Adrenal gland (tissue), 12 donors: Measurements from ENCODE around the gene TOR1AIP1. TPM values are rescaled to one million over a fixed set of nuclear protein-coding genes. Genes with fewer than 3 reads are reported as not detected.

Source experiments
- DNase-seq, 7 donors: peaks; one replicate each; pipeline ENCODE4 v3.0.0-alpha.2; 2019 to 2020
- H3K27ac ChIP-seq, 5 donors: fragments of 200-600 bp; sonication (generic) in 4 of 5; 1 replicate in 3 of 5; 2 replicates in 2 of 5; pipeline versions ENCODE4 v1.5.1 to v1.8.0; 2016 to 2020; ENCODE audit warnings: mild to moderate bottlenecking in 1 of 5
- H3K27me3 ChIP-seq: fragments of 200-600 bp; 2 replicates; pipeline ENCODE4 v1.8.0; 2021
- H3K36me3 ChIP-seq, 2 donors: fragments of 200-600 bp; replicated peaks in 1 of 2; 1 replicate in 1 of 2; 2 replicates in 1 of 2; pipeline versions ENCODE4 v1.5.1 to v1.8.0; 2018 to 2022
- H3K4me1 ChIP-seq, 2 donors: fragments of 200-600 bp; replicated peaks in 1 of 2; 1 replicate in 1 of 2; 2 replicates in 1 of 2; pipeline versions ENCODE4 v1.5.1 to v1.8.0; 2018 to 2021
- H3K4me3 ChIP-seq, 4 donors: fragments of 200-600 bp; sonication (generic) in 3 of 4; one replicate each; pipeline ENCODE4 v1.5.1; 2016 to 2018
- H3K9me3 ChIP-seq, 3 donors: fragments of 200-600 bp; sonication (generic) in 1 of 3; replicated peaks in 1 of 3; 1 replicate in 2 of 3; 2 replicates in 1 of 3; pipeline versions ENCODE4 v1.5.1 to v1.8.0; 2016 to 2021
- POLR2A ChIP-seq, 2 donors: fragments of 450-650 bp; IDR thresholded peaks; one replicate each; pipeline ENCODE4 v1.6.1; 2017; ENCODE audit warnings: antibody characterized with exemption in 2 of 2, mild to moderate bottlenecking in 2 of 2, moderate library complexity in 1 of 2
- WGBS, 4 donors: extraction: QIAGEN DNeasy Blood & Tissue Kit in 2 of 4; methylation state at CpG; one replicate each; pipeline versions ENCODE4 v1.1.5 to v1.1.7; 2013 to 2017; 5-methylcytosine and 5-hydroxymethylcytosine counted together
- intact Hi-C, 2 donors: fragments of 100-400 bp; cut with DNase I; formaldehyde crosslinking; loops; one replicate each; pipeline versions ENCODE4 v1.14.1 to v1.15.0; 2022 to 2023
- polyA plus RNA-seq, 3 donors: library from polyadenylated mRNA; stranded (reverse); fragments of 200-250 nt in 2 of 3; fragments of 350-450 nt in 1 of 3; fragmentation: Illumina TruSeq in 1 of 3; extraction: RNeasy Lipid Tissue Mini Kit (QIAGEN cat#74804) in 1 of 3; gene quantifications; one replicate each; pipeline ENCODE4 v1.2.3, GENCODE V29; 2013 to 2014
- total RNA-seq, 9 donors: library from RNA; depleted of rRNA in 4 of 9; stranded (reverse); fragments of >200 nt in 4 of 9; fragments of 120-200 nt in 1 of 9; fragmentation: NEBNext Ultra II Directional in 1 of 9; extraction: Animal tissue kit (Norgen Biotek cat#: 25700) in 1 of 9; gene quantifications; one replicate each; pipeline versions ENCODE4 v1.1.0 to v1.2.4, GENCODE V29; 2013 to 2023
- TF ChIP-seq, protein P1 (sequence below), 6 experiments: fragments of 450-650 bp in 4 of 6; fragments of 200-600 bp in 2 of 6; sonication (generic) in 1 of 6; IDR thresholded peaks; 1 replicate in 5 of 6; 2 replicates in 1 of 6; pipeline versions ENCODE4 v1.5.1 to v1.8.0; 2016 to 2021; ENCODE audit warnings: antibody characterized with exemption in 6 of 6, mild to moderate bottlenecking in 2 of 6, moderate library complexity in 1 of 6
- donor health status: healthy with polysubstance abuse.
- donor health status: Bipolar disorder and iron deficiency.
- donor health status: DM: yes; HTN: yes; CAD: no.
- donor health status: DM: no; HTN: no; CAD: no.
- donor health status: DM: no; HTN: no; CAD: no.
- donor health status: DM: yes; HTN: yes; CAD: no.

Gene TOR1AIP1
- total and polyA plus RNA-seq, 12 donors = 22.5 to 99.6 (median 58.1) TPM

DNA sequence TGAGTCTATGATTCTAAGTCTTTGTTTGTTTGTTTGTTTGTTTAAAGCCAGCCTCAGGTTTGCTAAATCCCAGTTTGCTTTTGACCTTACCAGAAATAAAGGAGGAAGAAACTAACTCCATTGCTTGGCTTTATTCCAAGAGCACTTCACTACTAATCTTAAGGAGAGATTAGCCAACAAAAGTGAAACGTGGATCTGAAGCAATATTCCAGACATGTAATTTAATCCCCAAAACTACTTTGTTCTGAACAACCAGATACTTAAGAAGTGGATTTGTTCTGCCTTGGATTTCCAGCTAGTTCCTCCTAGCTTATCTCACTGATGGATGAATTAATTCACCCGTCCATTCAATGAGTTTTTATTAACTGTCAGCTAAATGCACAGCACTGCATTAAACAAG is 56.7 kb downstream of the TOR1AIP1 start:
- Histone ChIP-seq H3K27me3 (no peaks in the 10 kb centered on the region), H3K4me3 (no peak overlapping the region), H3K27ac (no peak overlapping the region), H3K4me1 (peaks cover 0 to 8% of the 10 kb centered on the region in 2 donors), H3K36me3 (no peaks in the 10 kb centered on the region), H3K9me3 (no peaks in the 10 kb centered on the region)
- intact Hi-C loops = no loop called here
- no peak for TF ChIP-seq POLR2A (IDR thresholded peaks at IDR 0.05)
- TF ChIP-seq, protein P1, sequence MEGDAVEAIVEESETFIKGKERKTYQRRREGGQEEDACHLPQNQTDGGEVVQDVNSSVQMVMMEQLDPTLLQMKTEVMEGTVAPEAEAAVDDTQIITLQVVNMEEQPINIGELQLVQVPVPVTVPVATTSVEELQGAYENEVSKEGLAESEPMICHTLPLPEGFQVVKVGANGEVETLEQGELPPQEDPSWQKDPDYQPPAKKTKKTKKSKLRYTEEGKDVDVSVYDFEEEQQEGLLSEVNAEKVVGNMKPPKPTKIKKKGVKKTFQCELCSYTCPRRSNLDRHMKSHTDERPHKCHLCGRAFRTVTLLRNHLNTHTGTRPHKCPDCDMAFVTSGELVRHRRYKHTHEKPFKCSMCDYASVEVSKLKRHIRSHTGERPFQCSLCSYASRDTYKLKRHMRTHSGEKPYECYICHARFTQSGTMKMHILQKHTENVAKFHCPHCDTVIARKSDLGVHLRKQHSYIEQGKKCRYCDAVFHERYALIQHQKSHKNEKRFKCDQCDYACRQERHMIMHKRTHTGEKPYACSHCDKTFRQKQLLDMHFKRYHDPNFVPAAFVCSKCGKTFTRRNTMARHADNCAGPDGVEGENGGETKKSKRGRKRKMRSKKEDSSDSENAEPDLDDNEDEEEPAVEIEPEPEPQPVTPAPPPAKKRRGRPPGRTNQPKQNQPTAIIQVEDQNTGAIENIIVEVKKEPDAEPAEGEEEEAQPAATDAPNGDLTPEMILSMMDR (IDR thresholded peaks at IDR 0.05) = no peak
- 21 to 33% (median 25%) methylated on average over 2 of the region's 2 CpGs for WGBS, 4 donors
- no peak for DNase-seq

DNA sequence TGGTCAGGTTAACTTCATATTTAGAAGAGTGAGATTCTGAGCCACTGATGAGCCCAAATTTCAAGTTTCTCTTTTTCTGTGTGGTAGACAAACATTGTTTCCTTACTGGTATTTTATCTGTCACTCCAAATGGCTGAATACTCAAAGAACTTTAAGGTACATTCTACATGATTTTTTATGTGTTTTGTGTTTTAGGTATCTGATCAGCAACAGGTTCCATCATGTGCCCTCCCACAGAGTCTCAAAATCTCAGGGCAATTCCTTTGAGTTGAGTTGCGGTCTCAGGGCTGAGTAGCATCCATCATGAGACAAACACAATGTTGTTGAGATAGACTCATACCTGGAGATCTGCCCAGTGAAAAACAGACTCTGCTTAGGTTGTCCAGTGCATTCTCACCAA is 57.9 kb downstream of the TOR1AIP1 start:
- WGBS, 4 donors = 88 to 100% (median 94%) methylated on average over 1 of the region's 1 CpG
- Histone ChIP-seq H3K27me3 (no peaks in the 10 kb centered on the region), H3K27ac (no peak overlapping the region)

DNA sequence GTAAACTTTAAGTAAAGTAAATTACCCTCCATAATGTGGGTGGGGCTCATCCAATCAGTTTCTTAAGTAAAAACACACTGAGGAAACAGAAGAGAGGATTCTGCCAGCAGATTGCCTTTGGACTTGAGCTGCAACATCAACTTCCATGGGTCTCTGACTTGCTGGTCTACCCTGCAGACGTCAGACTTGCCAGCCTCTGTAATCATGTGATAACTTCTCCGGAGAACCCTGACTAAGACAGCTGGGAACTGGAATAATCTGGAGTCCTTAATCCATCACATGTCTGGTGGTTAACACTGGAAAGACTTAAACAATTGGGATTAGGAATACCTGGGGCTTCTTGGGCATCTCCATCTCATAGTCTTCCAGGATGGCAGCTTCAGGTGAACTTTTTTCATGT is 59.4 kb downstream of the TOR1AIP1 start:
- 63 to 79% (median 69%) methylated on average over 2 of the region's 2 CpGs for WGBS, 4 donors
- no peaks in the 10 kb centered on the region for H3K9me3 ChIP-seq

More for the DNA sequence above, 57.9 kb downstream of the TOR1AIP1 start:
- no peak overlapping the region for H3K4me3 ChIP-seq
- no peaks in the 10 kb centered on the region for H3K9me3 ChIP-seq
- TF ChIP-seq, protein P1 (IDR thresholded peaks at IDR 0.05) = no peak
- TF ChIP-seq POLR2A (IDR thresholded peaks at IDR 0.05) = no peak
- H3K4me1 ChIP-seq = peaks cover 0 to 8% of the 10 kb centered on the region in 2 donors
- intact Hi-C loops = no loop called here
- H3K36me3 ChIP-seq = no peaks in the 10 kb centered on the region
- no peak for DNase-seq

DNA sequence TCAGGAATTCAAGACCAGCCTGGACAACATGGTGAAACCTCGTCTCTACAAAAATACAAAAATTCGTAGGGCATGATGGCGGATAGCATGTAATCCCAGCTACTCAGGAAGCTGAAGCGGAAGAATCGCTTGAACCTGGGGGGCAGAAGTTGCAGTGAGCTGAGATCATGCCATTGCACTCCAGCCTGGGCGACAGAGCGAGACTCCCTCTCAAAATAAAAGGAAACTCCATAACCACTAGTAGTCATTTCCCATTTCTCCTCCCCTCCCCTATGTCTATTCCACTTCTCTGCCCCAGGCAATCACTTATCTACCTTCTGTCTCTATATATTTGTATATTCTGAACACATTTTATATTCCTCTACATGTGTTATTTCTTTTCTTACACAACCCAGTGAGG is 68.6 kb downstream of the TOR1AIP1 start:
- H3K36me3 ChIP-seq = no peaks in the 10 kb centered on the region
- WGBS, 4 donors = 70 to 89% (median 81%) methylated on average over 7 of the region's 7 CpGs
- H3K27me3 ChIP-seq = no peaks in the 10 kb centered on the region
- H3K4me3 ChIP-seq = no peak overlapping the region
- intact Hi-C loops = loop anchor here in 1 of 2 donors (10.0 kb wide), 1 partner anchor 66 kb away; the partner anchor contains the start of gene TOR1AIP1
- H3K9me3 ChIP-seq = no peaks in the 10 kb centered on the region
- DNase-seq = no peak
- TF ChIP-seq, protein P1 (IDR thresholded peaks at IDR 0.05) = no peak
- TF ChIP-seq POLR2A (IDR thresholded peaks at IDR 0.05) = no peak
- H3K27ac ChIP-seq = no peak overlapping the region
- peaks cover 0 to 11% of the 10 kb centered on the region in 2 donors for H3K4me1 ChIP-seq

More for the DNA sequence above, 59.4 kb downstream of the TOR1AIP1 start:
- H3K4me1 ChIP-seq = peaks cover 0 to 8% of the 10 kb centered on the region in 2 donors
- no peak overlapping the region for H3K4me3 ChIP-seq
- no peak overlapping the region for H3K27ac ChIP-seq
- intact Hi-C loops = no loop called here
- no peak for DNase-seq
- no peaks in the 10 kb centered on the region for H3K27me3 ChIP-seq
- H3K36me3 ChIP-seq = no peaks in the 10 kb centered on the region
- TF ChIP-seq POLR2A (IDR thresholded peaks at IDR 0.05) = no peak
- TF ChIP-seq, protein P1 (IDR thresholded peaks at IDR 0.05) = no peak
